A673 (cell line): ENCODE measurements around the gene SLC22A23.

ENCODE experiments used
- EZH2 ChIP-seq: fragments of 200-600 bp; sonication (generic); IDR thresholded peaks from 2 replicates; pipeline ENCODE4 v1.6.1; 2017; ENCODE audit warnings: borderline replicate concordance, low read depth, mild to moderate bottlenecking, mixed read lengths, antibody characterized with exemption, low read length; ENCODE audit not compliant: poor library complexity, severe bottlenecking
- TF ChIP-seq, protein P1 (sequence below): fragments of 300-800, 200-600 bp; sonication (generic); conservative IDR thresholded peaks from 2 replicates; pipeline ENCODE4 v1.5.1; 2017; ENCODE audit warnings: low read depth, mild to moderate bottlenecking, antibody characterized with exemption, low read length, moderate library complexity, mixed read lengths

- TF ChIP-seq, protein P1, sequence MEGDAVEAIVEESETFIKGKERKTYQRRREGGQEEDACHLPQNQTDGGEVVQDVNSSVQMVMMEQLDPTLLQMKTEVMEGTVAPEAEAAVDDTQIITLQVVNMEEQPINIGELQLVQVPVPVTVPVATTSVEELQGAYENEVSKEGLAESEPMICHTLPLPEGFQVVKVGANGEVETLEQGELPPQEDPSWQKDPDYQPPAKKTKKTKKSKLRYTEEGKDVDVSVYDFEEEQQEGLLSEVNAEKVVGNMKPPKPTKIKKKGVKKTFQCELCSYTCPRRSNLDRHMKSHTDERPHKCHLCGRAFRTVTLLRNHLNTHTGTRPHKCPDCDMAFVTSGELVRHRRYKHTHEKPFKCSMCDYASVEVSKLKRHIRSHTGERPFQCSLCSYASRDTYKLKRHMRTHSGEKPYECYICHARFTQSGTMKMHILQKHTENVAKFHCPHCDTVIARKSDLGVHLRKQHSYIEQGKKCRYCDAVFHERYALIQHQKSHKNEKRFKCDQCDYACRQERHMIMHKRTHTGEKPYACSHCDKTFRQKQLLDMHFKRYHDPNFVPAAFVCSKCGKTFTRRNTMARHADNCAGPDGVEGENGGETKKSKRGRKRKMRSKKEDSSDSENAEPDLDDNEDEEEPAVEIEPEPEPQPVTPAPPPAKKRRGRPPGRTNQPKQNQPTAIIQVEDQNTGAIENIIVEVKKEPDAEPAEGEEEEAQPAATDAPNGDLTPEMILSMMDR: no peak
- TF ChIP-seq EZH2: no peak
Measured at GRCh38 chr6:3417473-3417872, 39.4 kb downstream of the SLC22A23 start.
